NCI-H2029 (cell line): ENCODE measurements around the gene RBM4B.

Experiments used
- DNase-seq: peaks from one replicate; lab custom pipeline; 2025; lab: John Stamatoyannopoulos, UW

The RBM4B gene

DNA sequence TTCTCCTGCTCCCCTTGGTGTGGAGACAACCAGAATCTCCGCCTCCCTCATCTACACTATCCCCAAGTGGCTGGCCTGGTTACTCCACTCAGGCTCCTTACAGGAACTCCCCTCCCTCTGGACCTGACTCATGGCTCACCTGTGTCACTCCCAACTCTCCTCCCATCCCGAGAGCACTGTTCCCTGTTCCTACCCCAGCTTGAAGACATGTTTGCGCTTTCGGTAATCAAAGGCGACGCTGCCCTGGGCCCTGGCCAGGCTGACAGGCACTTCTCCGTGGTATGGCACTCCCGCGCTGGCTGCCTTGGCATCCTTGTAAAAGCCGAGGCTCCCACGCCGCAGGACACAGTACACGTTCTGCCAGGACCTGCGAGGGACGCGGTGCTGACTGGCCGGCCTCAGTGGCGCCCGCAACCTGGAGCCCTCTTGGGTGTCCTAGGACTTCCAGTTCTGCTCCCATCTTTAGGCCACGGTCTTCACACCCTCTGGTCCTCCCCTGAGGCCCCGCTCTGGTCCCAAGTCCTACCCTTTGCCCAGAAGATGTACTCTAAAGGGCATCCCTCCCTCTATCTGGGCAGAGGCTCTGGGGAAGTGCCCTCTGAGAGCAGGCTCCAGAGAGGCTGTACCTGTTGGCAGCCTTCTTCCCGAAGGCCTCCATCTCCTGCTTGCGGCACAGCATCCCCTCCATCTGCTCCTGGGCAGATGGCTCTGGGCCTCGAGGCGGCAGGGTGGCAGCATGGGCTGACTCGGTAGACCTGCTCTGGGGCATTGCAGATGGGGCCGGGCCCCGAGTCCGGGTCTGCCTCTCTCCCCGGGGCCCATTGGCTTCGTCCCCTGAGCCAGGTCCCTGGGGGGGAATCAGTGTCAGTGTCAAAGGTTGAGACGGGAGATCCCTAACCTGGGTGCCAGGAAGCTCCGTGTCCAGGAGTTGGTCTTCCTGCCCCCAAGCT, 9.4 kb upstream of the RBM4B start:
- no peak for DNase-seq

- DNase-seq, result no peak
These were observed 8.6 kb upstream of the RBM4B start for GRCh38 chr11:66686100-66686785.

GRCh38 chr11:66685276-66686099, 7.8 kb upstream of the RBM4B start:
- DNase-seq, result peak; percentile 48

DNA sequence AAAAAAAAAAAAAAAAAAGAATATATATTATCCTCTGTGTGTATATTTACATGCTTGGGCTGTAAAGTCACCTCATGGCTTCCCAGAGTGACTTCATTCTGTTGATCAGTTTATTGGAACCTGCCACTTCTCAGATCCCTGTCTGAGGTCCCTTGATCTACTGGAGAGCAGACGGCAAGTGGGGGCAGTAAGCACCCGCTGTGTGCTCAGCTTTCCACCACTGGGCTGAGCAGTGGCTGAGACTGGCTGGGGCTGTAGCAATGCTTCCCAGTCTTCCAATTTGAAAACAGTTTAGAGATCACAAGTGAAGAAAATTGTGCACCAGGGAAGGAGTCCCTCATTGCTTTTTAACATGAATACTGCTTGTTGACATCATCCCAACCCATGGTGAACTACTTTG, 6.9 kb upstream of the RBM4B start:
- no peak for DNase-seq

GRCh38 chr11:66683877-66684276, 6.2 kb upstream of the RBM4B start:
- DNase-seq, result no peak

GRCh38 chr11:66680966-66681645, 3.4 kb upstream of the RBM4B start:
- no peak for DNase-seq

- no peak for DNase-seq
These were observed 622 bp downstream of the RBM4B start for GRCh38 chr11:66676931-66677598.

DNA sequence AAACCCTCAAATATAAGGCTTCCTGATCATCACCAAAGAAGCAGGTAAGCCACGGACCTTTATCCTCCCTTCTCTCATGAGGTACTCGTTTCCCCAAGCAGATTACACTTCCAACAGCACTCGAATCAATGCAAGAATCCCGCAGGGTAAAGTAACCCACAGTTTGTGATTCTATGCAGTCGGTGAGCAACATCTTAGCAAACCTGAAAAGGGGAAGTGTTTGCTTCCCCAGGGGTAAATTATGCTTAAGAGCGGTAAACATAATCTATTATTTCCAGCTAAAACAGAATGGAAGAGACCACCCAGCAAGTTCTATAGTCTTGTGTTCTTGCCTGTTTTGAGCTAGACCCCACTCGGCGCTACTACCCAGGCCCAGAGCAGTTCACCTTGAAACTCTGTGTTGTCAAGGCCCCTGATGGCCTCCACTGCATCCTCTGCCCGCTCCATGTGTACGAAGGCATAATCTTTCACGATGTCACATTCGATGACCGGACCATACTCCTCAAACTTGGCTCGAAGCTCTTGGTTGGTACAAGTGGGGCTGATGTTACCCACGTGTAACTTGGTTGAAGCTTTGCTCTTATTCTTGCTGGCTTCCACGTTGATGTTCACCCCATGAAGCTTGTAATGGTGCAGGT, 1.3 kb downstream of the RBM4B start:
- DNase-seq, result no peak

DNA sequence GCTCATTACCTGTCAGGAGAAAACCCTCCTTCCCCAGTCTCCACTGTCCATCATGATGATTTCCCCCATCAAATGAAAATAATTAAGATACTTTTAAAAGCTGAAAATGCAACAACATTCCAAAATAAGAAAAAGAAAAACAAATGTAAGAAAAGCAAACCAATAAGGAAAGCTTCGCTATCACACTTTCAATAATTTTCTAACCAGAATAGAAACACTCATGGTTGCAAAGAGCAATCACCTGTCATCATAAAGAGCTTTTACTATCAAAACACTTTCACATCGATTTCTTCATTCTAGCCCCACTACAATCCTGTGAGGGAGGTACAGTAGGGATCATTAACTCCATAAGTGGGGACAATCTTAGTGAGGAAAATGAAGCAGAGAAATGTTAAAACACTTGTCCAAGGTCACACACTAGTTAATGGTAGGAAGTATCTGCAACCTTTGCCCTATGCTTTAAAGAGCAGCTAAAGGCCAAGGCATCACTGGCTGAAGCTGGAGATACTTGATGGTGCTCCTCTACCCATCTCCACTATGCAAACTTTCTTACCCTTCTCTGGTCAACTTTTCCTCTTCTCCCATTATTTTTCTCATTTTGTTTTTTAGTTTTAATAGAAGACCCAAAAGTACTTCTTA, 2.6 kb downstream of the RBM4B start:
- DNase-seq, result no peak

- no peak for DNase-seq
These were observed 6.9 kb downstream of the RBM4B start for GRCh38 chr11:66670816-66671215.

- DNase-seq, result no peak
These were observed 12.3 kb downstream of the RBM4B start for GRCh38 chr11:66665369-66665768.

- DNase-seq, result no peak
These were observed 13.9 kb downstream of the RBM4B start for GRCh38 chr11:66663741-66664296.

DNA sequence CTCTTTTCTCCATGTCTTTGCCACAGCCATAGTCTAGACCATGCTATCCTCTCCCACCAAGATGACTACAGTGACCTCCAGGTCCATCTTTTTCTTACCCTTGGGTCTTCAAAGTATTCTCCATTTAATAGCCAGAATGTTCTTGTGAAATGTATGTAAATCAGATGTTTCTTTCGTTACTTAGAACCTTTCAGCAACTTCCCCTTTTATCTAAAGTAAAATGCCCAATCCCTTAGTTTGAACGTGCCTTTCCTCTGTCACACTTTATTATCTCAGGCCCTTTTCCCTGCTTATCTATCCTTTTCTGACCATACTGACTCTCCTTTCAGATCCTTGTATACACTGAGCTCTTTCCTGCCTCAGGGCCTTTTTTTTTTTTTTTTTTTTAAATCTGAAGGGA, 17.9 kb downstream of the RBM4B start:
- DNase-seq, result no peak

DNA sequence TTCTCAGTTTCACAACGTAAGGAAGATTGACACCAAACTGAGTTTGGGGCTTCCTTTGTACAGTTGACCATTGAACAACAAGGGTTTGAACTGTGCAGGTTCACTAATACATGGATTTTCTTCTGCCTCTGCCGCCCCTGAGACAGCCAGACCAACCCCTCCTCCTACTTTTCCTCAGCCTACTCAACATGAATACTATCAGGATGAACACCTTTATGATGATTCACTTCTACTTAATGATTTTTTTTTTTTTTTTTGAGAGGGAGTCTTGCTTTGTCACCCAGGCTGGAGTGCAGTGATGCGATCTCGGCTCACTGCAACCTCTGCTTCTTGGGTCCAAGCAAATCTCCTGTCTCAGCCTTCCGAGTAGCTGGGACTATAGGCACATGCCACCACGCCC, 24.6 kb downstream of the RBM4B start:
- no peak for DNase-seq

DNA sequence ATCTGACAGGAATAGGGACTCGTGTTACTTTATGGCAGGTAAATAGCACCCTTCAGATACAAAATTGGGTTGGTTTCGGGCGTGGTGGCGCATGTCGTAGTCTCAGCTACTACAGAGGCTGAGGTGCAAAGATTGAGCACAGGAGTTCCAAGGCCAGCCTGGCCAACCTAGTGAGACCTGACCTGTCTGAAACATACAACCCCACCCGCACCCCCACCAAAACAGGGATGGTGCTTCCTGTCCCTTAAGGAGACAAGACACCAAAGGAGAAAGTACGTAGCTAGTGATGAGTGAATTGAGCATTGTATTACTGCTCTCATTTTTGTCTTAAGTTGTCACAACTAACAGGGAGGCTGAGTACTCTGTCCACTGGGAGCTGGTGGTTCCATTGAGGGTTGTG, 25.0 kb downstream of the RBM4B start:
- no peak for DNase-seq

DNA sequence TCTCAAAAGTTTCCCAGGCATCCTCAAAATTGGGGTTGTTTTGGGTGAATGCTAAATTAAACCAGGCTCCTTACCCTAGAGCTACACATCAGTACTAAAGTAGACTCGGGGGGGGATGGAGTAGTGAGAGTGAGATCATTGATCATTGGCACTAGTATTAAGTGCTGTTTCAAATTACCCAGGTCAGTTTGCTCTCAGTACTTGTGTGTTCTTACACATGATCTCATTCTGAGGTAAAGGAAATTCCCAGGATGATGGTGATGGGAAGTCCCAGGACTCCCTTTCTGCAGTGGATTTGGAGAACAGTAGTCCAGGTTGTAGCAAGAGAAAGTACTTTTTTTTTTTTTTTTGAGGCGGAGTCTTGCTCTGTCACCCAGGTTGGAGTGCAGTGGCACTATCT, 26.7 kb downstream of the RBM4B start:
- DNase-seq, result no peak

GRCh38 chr11:66649903-66650302, 27.8 kb downstream of the RBM4B start:
- no peak for DNase-seq

DNA sequence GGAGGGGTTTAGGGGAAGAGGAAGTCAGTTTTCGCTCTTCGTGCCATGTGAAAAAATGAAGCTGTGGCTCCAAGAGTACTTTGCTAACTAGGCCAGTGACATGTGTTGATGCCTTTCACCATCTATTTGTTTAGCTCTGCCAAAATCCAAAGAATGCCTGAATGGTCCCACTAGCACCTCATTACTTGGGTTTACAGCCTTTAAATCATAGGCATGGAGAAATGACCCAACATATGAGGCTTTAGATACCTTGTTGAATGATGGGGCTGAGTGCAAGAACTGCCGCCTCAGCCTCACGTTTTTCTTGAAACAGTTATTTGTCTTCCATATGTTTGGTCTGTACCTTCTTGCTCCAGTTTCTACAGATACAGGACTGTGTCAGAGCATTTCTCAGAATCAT, 30.9 kb downstream of the RBM4B start:
- no peak for DNase-seq

GRCh38 chr11:66643745-66644437, 33.8 kb downstream of the RBM4B start:
- no peak for DNase-seq
